ENCODE results near the gene MRPL43. TPM values are rescaled to one million over a fixed set of nuclear protein-coding genes. Genes with fewer than 3 reads are reported as not detected.

Gene MRPL43
- total and polyA plus RNA-seq, 4 experiments from 2014 or later = 65.8 to 114 (median 91.0) TPM

- Mint-ChIP-seq H3K27me3 (no peaks in the 10 kb centered on the region), H3K36me3 (peaks cover 14 to 20% of the 10 kb centered on the region in 2 donors), H3K27ac (peak overlapping the region in 3 of 7 donors; percentile 30 to 61 (median 43)), H3K4me1 (peaks cover 4 to 23% (median 14%) of the 10 kb centered on the region in 4 donors), H3K9me3 (no peaks in the 10 kb centered on the region), H3K4me3 (no peak overlapping the region)
- H3K27me3 ChIP-seq (ENCODE audit: insufficient read depth, low read length) = no peaks in the 10 kb centered on the region
- no peaks in the 10 kb centered on the region for H3K36me3 ChIP-seq (ENCODE audit: insufficient read depth, low read length)
- DNase-seq = no peak
- peaks cover 18% of the 10 kb centered on the region for H3K4me1 ChIP-seq (ENCODE audit: insufficient read depth, low read length)
- no peaks in the 10 kb centered on the region for H3K9me3 ChIP-seq (ENCODE audit: control insufficient read depth in 1 of 2, low read length in 2 of 2)
- ChIA-PET POLR2A (ENCODE audit: partially characterized antibody) (no interaction called here), CTCF (ENCODE audit: partially characterized antibody) (interaction anchor here (0.7 to 7.0 kb wide), 4 partner anchors 26 to 64 kb away, joined by 3 to 60 read pairs (median 4); partner anchors contain the start of genes PDZD7 and SFXN3)
- no peak overlapping the region for H3K27ac ChIP-seq (ENCODE audit: low read depth, low read length)
- intact Hi-C loops (cut with micrococcal nuclease) = no loop called here
- H3K4me3 ChIP-seq (ENCODE audit: low read length in 2 of 2) = no peak overlapping the region
Observed at GRCh38 chr10:100967332-100967731, 20.0 kb downstream of the MRPL43 start.

DNA sequence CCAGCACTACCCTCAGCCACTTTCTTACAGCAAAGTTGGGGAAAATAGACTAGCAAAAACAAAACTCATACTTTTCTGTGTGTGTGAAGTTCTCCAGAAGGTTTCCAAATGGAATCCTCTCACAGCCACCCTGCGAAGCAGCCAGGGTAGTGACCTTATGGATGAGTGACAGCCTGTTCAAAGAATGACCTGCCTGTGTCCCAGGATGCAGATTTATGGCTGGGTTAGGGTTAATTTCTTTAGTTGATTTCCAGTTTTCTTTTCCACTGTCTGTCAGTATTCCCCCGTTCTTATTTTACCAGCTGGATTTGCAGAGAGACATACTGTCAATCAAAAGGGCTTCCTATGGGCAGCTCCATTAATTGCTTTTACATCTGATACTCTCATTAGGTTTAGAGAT lies 20.4 kb downstream of the MRPL43 start:
- ChIA-PET CTCF (ENCODE audit: partially characterized antibody) (interaction anchor here (1.3 to 7.0 kb wide), 4 partner anchors 31 to 64 kb away, joined by 4 to 60 read pairs (median 6); partner anchors contain the start of genes PDZD7 and SFXN3), POLR2A (ENCODE audit: partially characterized antibody) (no interaction called here)
- peak overlapping the region in 1 of 7 donors; percentile 30 for H3K27ac Mint-ChIP-seq

DNA sequence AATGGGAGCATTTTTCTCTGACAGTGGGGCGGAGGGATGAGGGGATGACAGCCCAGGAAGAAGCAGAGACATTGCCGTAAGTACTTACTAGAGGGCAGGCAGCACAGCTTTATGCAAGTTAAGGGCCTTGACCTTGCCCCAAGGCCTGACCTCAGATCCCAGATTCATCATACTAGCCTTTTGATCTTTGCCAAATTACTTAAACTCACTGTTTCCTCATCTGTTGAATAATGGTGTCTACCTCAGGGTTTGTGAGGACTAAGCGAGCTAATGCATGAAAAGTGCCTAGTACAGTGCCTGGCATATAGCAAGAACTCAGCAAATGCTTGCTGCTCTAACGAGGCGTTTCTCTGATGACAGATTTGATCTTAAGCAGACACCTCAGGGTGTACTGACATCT lies 21.5 kb downstream of the MRPL43 start:
- DNase-seq = no peak
- H3K4me3 Mint-ChIP-seq = no peak overlapping the region
- H3K4me1 Mint-ChIP-seq = peaks cover 4 to 20% (median 12%) of the 10 kb centered on the region in 4 donors
- intact Hi-C loops (cut with micrococcal nuclease) = no loop called here
- no peak overlapping the region for H3K27ac Mint-ChIP-seq
- H3K27me3 ChIP-seq (ENCODE audit: insufficient read depth, low read length) = no peaks in the 10 kb centered on the region
- H3K36me3 Mint-ChIP-seq = peaks cover 24 to 30% of the 10 kb centered on the region in 2 donors
- H3K4me1 ChIP-seq (ENCODE audit: insufficient read depth, low read length) = peaks cover 18% of the 10 kb centered on the region
- no peak overlapping the region for H3K27ac ChIP-seq (ENCODE audit: low read depth, low read length)
- POLR2A ChIA-PET (ENCODE audit: partially characterized antibody) = no interaction called here
- no peaks in the 10 kb centered on the region for H3K9me3 ChIP-seq (ENCODE audit: control insufficient read depth in 1 of 2, low read length in 2 of 2)
- H3K4me3 ChIP-seq (ENCODE audit: low read length in 2 of 2) = no peak overlapping the region
- CTCF ChIA-PET (ENCODE audit: partially characterized antibody) = interaction anchor here (1.2 to 7.0 kb wide), 4 partner anchors 9 to 51 kb away, joined by 3 to 60 read pairs (median 5); no protein-coding TSS in a partner anchor
- no peaks in the 10 kb centered on the region for H3K36me3 ChIP-seq (ENCODE audit: insufficient read depth, low read length)
- no peaks in the 10 kb centered on the region for H3K27me3 Mint-ChIP-seq
- no peaks in the 10 kb centered on the region for H3K9me3 Mint-ChIP-seq

More for the DNA sequence above, 20.4 kb downstream of the MRPL43 start:
- H3K36me3 ChIP-seq (ENCODE audit: insufficient read depth, low read length) = no peaks in the 10 kb centered on the region
- DNase-seq = no peak
- Mint-ChIP-seq H3K4me3 (no peak overlapping the region), H3K27me3 (no peaks in the 10 kb centered on the region), H3K36me3 (peaks cover 19 to 25% of the 10 kb centered on the region in 2 donors), H3K4me1 (peaks cover 4 to 23% (median 14%) of the 10 kb centered on the region in 4 donors), H3K9me3 (no peaks in the 10 kb centered on the region)
- H3K27me3 ChIP-seq (ENCODE audit: insufficient read depth, low read length) = no peaks in the 10 kb centered on the region
- peaks cover 18% of the 10 kb centered on the region for H3K4me1 ChIP-seq (ENCODE audit: insufficient read depth, low read length)
- no peaks in the 10 kb centered on the region for H3K9me3 ChIP-seq (ENCODE audit: control insufficient read depth in 1 of 2, low read length in 2 of 2)
- H3K27ac ChIP-seq (ENCODE audit: low read depth, low read length) = no peak overlapping the region
- intact Hi-C loops (cut with micrococcal nuclease) = no loop called here
- H3K4me3 ChIP-seq (ENCODE audit: low read length in 2 of 2) = no peak overlapping the region

DNA sequence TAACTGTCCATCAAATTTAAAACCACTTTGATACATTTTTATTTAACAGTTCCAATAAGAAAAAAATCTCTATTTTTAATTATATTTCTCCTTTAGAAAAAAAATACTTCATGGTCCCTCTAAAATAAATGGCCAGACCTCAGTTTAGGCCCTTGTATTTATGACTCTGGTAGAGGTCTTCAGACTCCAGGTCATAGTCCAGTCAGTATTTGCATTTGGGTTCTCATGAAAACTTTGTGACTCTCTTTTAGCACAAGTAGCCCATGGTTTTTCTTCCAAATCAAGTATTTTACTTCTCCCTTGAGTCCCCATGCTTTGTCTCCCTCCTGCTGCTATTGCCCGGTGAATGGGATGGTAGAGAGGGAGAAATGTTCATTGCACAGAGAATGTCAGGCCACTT lies 23.5 kb downstream of the MRPL43 start:
- Mint-ChIP-seq H3K27me3 (no peaks in the 10 kb centered on the region), H3K27ac (no peak overlapping the region), H3K36me3 (peaks cover 40 to 46% of the 10 kb centered on the region in 2 donors), H3K4me1 (peaks cover 4 to 9% (median 6%) of the 10 kb centered on the region in 4 donors), H3K9me3 (no peaks in the 10 kb centered on the region), H3K4me3 (no peak overlapping the region)
- H3K36me3 ChIP-seq (ENCODE audit: insufficient read depth, low read length) = peaks cover 10% of the 10 kb centered on the region
- H3K27ac ChIP-seq (ENCODE audit: low read depth, low read length) = no peak overlapping the region
- ChIA-PET POLR2A (ENCODE audit: partially characterized antibody) (no interaction called here), CTCF (ENCODE audit: partially characterized antibody) (interaction anchor here (7.0 kb wide), 1 partner anchor 53 kb away, joined by 60 read pairs; no protein-coding TSS in a partner anchor)
- no peak overlapping the region for H3K4me3 ChIP-seq (ENCODE audit: low read length in 2 of 2)
- H3K27me3 ChIP-seq (ENCODE audit: insufficient read depth, low read length) = no peaks in the 10 kb centered on the region
- peaks cover 6% of the 10 kb centered on the region for H3K4me1 ChIP-seq (ENCODE audit: insufficient read depth, low read length)
- intact Hi-C loops (cut with micrococcal nuclease) = no loop called here
- DNase-seq = no peak
- H3K9me3 ChIP-seq (ENCODE audit: control insufficient read depth in 1 of 2, low read length in 2 of 2) = no peaks in the 10 kb centered on the region

DNA sequence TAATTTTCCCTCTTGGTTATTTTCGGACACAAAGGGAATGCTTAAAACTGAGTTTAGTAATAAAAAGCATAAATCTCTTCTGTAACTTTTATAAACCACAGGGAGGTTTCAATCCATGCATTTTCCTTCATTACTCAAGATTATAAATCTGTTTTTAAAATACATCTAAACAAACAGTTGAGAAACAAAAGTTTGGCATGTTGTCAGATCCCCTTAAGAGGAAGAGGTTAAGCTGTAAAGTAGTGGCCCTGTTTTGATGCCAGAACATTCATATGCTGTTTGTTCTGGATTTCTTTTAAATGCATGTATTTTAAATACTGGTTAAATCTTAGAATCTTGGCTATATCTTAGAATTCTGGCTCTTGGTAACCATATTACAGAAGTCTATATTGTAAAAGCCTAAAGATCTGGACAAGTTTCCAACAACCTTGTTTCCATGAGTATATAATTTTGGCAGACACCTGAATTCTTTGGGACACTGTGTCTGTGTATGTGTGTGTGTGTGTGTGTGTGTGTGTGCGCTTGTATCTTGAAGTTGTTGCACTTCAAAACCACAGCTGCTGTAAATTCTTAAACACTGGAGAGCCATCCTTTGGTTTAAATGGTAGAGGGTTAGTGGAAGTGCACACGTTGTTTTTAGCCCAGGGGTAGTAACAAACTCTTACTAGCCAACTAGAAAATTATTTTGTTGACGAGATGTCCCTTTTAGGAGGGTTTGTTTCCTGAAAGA lies 24.8 kb downstream of the MRPL43 start:
- Mint-ChIP-seq H3K9me3 (no peaks in the 10 kb centered on the region), H3K27ac (no peak overlapping the region), H3K36me3 (peaks cover 42 to 50% of the 10 kb centered on the region in 2 donors), H3K4me1 (no peaks in the 10 kb centered on the region), H3K4me3 (no peak overlapping the region), H3K27me3 (no peaks in the 10 kb centered on the region)
- Histone ChIP-seq H3K9me3 (ENCODE audit: control insufficient read depth in 1 of 2, low read length in 2 of 2) (no peaks in the 10 kb centered on the region), H3K4me3 (ENCODE audit: low read length in 2 of 2) (no peak overlapping the region), H3K27ac (ENCODE audit: low read depth, low read length) (no peak overlapping the region), H3K36me3 (ENCODE audit: insufficient read depth, low read length) (peaks cover 16% of the 10 kb centered on the region), H3K4me1 (ENCODE audit: insufficient read depth, low read length) (no peaks in the 10 kb centered on the region), H3K27me3 (ENCODE audit: insufficient read depth, low read length) (no peaks in the 10 kb centered on the region)
- no peak for DNase-seq
- intact Hi-C loops (cut with micrococcal nuclease) = no loop called here
- CTCF ChIA-PET (ENCODE audit: partially characterized antibody) = interaction anchor here (0.9 to 1.2 kb wide), 2 partner anchors 40 to 52 kb away, joined by 3 read pairs; no protein-coding TSS in a partner anchor
- POLR2A ChIA-PET (ENCODE audit: partially characterized antibody) = no interaction called here

DNA sequence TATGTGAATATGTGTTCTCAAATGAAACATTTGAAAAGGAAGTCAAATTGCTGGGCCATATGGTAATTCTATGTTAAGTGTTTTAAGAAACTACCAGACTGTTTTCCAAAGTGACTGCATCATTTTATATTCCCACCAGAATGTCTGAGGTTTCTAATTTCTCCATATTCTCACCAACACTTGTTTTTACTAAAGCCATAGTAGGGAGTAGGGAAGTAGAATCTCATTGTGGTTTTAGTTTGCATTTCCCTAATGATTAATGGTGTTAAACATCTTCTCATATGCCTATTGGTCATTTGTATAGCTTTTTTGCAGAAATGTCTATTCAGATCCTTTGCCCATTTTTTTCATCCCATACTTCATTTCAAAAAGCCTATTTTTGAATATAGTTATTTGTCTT lies 27.0 kb downstream of the MRPL43 start:
- Mint-ChIP-seq H3K36me3 (peaks cover 49 to 58% of the 10 kb centered on the region in 2 donors), H3K9me3 (no peaks in the 10 kb centered on the region), H3K27ac (no peak overlapping the region), H3K4me1 (peaks cover 0 to 2% (median 0%) of the 10 kb centered on the region in 4 donors), H3K4me3 (no peak overlapping the region), H3K27me3 (no peaks in the 10 kb centered on the region)
- POLR2A ChIA-PET (ENCODE audit: partially characterized antibody) = no interaction called here
- Histone ChIP-seq H3K9me3 (ENCODE audit: control insufficient read depth in 1 of 2, low read length in 2 of 2) (no peaks in the 10 kb centered on the region), H3K27me3 (ENCODE audit: insufficient read depth, low read length) (no peaks in the 10 kb centered on the region), H3K36me3 (ENCODE audit: insufficient read depth, low read length) (peaks cover 22% of the 10 kb centered on the region), H3K27ac (ENCODE audit: low read depth, low read length) (no peak overlapping the region), H3K4me3 (ENCODE audit: low read length in 2 of 2) (no peak overlapping the region), H3K4me1 (ENCODE audit: insufficient read depth, low read length) (no peaks in the 10 kb centered on the region)
- CTCF ChIA-PET (ENCODE audit: partially characterized antibody) = no interaction called here
- no peak for DNase-seq
- intact Hi-C loops (cut with micrococcal nuclease) = no loop called here

DNA sequence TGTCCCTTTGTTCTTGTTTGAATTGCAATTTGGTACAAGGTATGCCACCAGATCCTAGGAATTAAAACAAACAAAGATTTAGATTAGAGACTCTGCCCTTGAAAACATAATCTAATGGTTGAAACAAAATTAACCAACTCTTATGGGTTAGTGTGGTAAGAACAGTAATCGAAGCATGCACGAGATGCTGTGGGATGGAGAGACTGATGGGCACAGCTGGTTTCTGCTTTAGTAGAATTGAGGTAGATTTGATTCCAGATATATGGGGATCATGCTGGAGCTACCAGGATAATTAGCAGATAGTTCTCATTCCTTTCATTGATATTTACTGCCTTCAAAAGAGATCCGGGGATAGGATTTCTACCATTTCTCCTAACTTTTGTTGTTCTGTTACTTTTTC lies 38.4 kb downstream of the MRPL43 start:
- no peak overlapping the region for H3K27ac Mint-ChIP-seq
- intact Hi-C loops (cut with micrococcal nuclease) = no loop called here
- H3K9me3 Mint-ChIP-seq = no peaks in the 10 kb centered on the region
- H3K36me3 Mint-ChIP-seq = peaks cover 36 to 64% of the 10 kb centered on the region in 2 donors
- Histone ChIP-seq H3K9me3 (ENCODE audit: control insufficient read depth in 1 of 2, low read length in 2 of 2) (no peaks in the 10 kb centered on the region), H3K4me3 (ENCODE audit: low read length in 2 of 2) (no peak overlapping the region), H3K4me1 (ENCODE audit: insufficient read depth, low read length) (peaks cover 7% of the 10 kb centered on the region), H3K27me3 (ENCODE audit: insufficient read depth, low read length) (no peaks in the 10 kb centered on the region), H3K36me3 (ENCODE audit: insufficient read depth, low read length) (peaks cover 41% of the 10 kb centered on the region), H3K27ac (ENCODE audit: low read depth, low read length) (no peak overlapping the region)
- ChIA-PET CTCF (ENCODE audit: partially characterized antibody) (interaction anchor here (2.0 kb wide), 1 partner anchor 48 kb away, joined by 8 read pairs; no protein-coding TSS in a partner anchor), POLR2A (ENCODE audit: partially characterized antibody) (no interaction called here)
- peaks cover 2 to 4% (median 3%) of the 10 kb centered on the region in 4 donors for H3K4me1 Mint-ChIP-seq
- no peak overlapping the region for H3K4me3 Mint-ChIP-seq
- no peak for DNase-seq
- no peaks in the 10 kb centered on the region for H3K27me3 Mint-ChIP-seq

Data from CD4-positive, alpha-beta memory T cell (primary cell).